ENCODE data around the gene PARD3.
"Not testable (repeated sequence)": the region's sequence is repeated elsewhere in the genome, so short reads cannot be mapped to it uniquely, and the experiment has no call there.

Gene PARD3

GRCh38 chr10:34766811-34767494, 48.1 kb downstream of the PARD3 start:
- no peak for DNase-seq (ENCODE audit: low read depth)

- no peak for DNase-seq (ENCODE audit: low read depth)
Measured at GRCh38 chr10:34766266-34766600, 48.9 kb downstream of the PARD3 start.

GRCh38 chr10:34764472-34764946, 50.6 kb downstream of the PARD3 start:
- no peak for DNase-seq (ENCODE audit: low read depth)

GRCh38 chr10:34762603-34763299, 52.3 kb downstream of the PARD3 start:
- DNase-seq (ENCODE audit: low read depth): no peak

- DNase-seq (ENCODE audit: low read depth): no peak
Measured at GRCh38 chr10:34762156-34762555, 52.9 kb downstream of the PARD3 start.

- DNase-seq (ENCODE audit: low read depth): no peak
Measured at GRCh38 chr10:34761453-34761852, 53.6 kb downstream of the PARD3 start.

- DNase-seq (ENCODE audit: low read depth): no peak
Measured at GRCh38 chr10:34760606-34761005, 54.5 kb downstream of the PARD3 start.

- DNase-seq (ENCODE audit: low read depth): no peak
Measured at GRCh38 chr10:34759837-34760215, 55.3 kb downstream of the PARD3 start.

GRCh38 chr10:34759161-34759836, 55.8 kb downstream of the PARD3 start:
- no peak for DNase-seq (ENCODE audit: low read depth)

GRCh38 chr10:34758447-34758996, 56.6 kb downstream of the PARD3 start:
- DNase-seq (ENCODE audit: low read depth): peak; percentile 74

- DNase-seq (ENCODE audit: low read depth): no peak
Measured at GRCh38 chr10:34757933-34758332, 57.2 kb downstream of the PARD3 start.

GRCh38 chr10:34757181-34757580, 57.9 kb downstream of the PARD3 start:
- not testable (repeated sequence) for DNase-seq (ENCODE audit: low read depth)

GRCh38 chr10:34756584-34756983, 58.5 kb downstream of the PARD3 start:
- DNase-seq (ENCODE audit: low read depth): no peak

GRCh38 chr10:34753014-34753757, 61.9 kb downstream of the PARD3 start:
- no peak for DNase-seq (ENCODE audit: low read depth)

GRCh38 chr10:34751272-34751671, 63.8 kb downstream of the PARD3 start:
- DNase-seq (ENCODE audit: low read depth): no peak

- DNase-seq (ENCODE audit: low read depth): not testable (repeated sequence)
Measured at GRCh38 chr10:34750795-34751194, 64.3 kb downstream of the PARD3 start.

GRCh38 chr10:34748767-34749166, 66.3 kb downstream of the PARD3 start:
- no peak for DNase-seq (ENCODE audit: low read depth)

GRCh38 chr10:34748357-34748756, 66.7 kb downstream of the PARD3 start:
- DNase-seq (ENCODE audit: low read depth): no peak

GRCh38 chr10:34746094-34746493, 69.0 kb downstream of the PARD3 start:
- no peak for DNase-seq (ENCODE audit: low read depth)

- no peak for DNase-seq (ENCODE audit: low read depth)
Measured at GRCh38 chr10:34745244-34745643, 69.9 kb downstream of the PARD3 start.

- no peak for DNase-seq (ENCODE audit: low read depth)
Measured at GRCh38 chr10:34744590-34744989, 70.5 kb downstream of the PARD3 start.

- no peak for DNase-seq (ENCODE audit: low read depth)
Measured at GRCh38 chr10:34743814-34744213, 71.3 kb downstream of the PARD3 start.
